ENCODE data around the gene SART3.

SART3 gene, protein sequence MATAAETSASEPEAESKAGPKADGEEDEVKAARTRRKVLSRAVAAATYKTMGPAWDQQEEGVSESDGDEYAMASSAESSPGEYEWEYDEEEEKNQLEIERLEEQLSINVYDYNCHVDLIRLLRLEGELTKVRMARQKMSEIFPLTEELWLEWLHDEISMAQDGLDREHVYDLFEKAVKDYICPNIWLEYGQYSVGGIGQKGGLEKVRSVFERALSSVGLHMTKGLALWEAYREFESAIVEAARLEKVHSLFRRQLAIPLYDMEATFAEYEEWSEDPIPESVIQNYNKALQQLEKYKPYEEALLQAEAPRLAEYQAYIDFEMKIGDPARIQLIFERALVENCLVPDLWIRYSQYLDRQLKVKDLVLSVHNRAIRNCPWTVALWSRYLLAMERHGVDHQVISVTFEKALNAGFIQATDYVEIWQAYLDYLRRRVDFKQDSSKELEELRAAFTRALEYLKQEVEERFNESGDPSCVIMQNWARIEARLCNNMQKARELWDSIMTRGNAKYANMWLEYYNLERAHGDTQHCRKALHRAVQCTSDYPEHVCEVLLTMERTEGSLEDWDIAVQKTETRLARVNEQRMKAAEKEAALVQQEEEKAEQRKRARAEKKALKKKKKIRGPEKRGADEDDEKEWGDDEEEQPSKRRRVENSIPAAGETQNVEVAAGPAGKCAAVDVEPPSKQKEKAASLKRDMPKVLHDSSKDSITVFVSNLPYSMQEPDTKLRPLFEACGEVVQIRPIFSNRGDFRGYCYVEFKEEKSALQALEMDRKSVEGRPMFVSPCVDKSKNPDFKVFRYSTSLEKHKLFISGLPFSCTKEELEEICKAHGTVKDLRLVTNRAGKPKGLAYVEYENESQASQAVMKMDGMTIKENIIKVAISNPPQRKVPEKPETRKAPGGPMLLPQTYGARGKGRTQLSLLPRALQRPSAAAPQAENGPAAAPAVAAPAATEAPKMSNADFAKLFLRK

DNA sequence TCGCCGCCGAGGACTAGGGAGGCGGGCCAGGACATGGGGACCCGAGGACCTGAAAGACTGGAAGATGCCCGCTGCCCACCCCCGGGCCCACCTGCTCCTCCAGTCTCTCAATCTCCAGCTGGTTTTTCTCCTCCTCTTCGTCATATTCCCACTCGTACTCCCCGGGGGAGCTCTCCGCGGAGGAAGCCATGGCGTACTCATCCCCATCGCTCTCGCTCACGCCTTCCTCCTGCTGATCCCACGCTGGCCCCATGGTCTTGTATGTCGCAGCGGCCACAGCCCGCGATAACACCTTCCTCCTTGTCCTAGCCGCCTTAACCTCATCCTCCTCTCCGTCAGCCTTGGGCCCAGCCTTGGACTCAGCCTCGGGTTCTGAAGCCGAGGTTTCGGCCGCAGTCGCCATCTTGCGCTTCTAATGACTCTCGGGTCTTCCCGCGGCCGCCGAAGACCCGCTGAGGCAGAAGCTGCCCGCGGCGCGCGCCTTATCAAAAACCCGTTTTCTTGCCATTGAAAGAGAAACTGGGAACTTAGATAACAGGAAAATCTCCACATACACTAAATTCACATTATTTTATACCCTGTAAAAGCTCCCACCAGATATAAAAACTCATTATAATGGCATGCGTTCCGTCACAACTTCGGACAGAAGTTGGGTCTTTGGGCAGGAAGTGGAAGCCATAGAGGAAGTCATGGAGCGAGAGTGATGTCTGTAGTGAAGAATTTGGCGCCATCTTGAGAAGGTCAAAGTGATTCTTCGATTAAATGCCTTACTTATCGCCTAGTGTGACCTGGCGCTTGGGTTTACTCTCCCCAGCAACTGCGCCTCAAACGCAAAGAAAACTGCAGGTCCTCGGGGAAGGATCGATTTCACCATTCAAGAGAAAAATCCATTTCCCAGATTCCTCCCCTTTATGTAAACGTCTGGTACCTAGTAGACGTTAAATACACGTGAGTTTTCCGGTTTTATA lies at the start of gene SART3:
Gene SART3 (minus strand): TSS at position 422 of the 968 bp plus-strand sequence. CDS start 19 bp downstream, at position 403.
- peak; percentile 91 for DNase-seq

DNA sequence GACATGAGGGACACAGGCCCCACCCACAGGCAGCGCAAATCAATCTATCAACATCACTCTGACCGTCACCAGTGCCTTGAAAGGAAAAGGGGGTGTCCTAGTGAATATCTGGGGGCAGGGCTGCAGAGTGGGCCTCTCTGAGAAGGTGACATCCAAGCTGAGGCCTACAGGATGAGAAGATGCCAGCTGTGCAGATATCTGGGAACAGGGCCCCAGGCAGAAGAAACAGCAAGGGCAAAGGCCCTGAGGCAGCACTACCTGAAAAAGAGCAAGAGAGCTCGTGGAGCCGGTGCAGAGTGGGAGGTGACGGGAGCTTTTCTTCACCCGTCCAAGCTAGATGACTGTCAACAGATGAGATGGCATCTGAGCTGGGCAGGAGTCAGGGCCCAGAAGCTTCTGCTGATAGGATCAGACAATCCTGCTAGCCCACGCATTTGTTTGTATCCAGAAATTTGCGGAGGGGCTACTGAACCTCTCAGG lies 49.4 kb upstream of the SART3 start:
- DNase-seq: no peak

DNA sequence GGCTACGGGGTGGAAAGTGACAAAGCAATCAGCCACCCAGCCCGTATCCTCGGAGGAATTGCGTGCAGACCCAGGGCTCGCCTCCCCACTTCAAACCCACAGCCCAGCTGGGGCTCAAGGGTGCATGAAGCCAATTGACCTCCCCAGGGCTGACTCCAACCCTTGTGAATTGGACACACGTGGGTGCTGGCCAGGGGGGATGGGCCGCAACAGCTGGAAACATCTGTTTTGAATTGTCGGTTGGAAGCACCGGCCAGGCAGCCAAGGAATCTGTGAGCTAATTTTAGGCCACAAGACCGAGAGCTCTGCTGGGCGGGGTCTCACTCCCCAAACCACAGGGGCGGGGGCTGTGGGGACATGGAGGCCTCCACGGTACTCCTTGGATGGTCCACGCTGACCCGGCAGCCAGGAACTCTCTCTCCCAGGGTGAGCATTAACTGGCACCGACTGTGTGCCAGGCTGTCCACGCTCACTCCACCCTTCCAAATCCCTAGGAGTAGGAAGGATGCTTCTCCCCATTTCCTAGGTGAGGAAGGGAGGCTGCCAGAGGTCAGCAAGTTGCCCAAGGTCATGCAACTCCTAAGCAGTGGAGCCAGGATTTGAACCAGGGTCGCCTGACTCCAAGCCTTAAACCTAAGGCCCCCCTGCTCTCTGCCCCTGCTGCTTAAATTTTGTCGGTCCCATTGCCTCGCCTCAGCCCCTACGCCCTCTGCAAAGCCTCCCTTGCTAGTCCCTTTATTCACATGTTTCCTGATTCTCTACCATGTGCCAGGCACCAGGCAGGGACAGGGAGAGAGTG lies 48.8 kb upstream of the SART3 start:
- DNase-seq: no peak

DNA sequence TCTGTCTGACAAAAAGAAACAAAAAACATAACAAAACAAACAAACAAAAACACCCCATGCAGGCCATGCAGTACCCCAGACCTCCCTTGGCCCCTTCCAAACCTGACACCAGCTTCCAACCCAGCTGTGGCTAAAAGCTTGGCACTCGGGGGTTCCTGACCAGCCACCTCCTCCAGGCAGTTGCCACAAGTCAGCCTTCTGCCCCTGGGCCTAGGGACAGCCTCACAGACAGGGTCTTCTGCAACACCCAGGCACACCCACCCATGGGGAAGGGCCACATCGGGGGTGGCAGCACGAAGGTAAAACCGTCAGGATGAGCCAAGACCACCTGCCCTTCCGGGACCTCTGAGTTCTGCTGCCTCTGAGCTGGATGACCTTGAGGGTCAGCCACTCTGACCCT lies 47.6 kb upstream of the SART3 start:
- DNase-seq: no peak

DNA sequence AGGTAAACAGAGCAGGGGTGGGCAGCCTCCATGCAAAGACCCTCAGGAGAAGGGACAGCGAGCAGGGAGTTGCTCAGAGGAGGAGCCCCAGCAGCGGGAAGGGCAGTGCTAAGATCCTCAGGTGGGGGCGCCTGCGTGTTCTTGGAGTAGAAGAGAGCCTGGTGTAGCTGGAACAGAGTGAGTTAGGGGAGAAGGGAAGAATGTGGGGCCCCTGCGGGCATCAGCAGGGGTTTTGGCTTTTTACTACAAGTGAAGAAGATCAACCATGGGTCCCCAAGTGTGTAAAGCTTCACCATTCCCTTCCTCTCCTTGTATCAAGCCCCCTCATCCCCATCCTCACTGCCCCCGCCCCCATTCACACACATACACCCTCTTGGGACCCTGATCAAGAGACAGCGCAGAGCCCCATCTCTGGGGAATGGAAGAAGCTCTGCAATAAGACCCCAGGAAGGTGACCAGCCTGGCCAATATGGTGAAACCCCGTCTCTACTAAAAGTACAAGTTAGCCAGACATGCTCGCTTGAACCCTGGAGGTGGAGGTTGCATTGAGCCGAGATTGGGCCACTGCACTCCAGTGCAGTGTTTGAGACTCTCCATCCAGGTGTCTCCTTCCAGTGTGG lies 47.1 kb upstream of the SART3 start:
- DNase-seq: no peak

DNA sequence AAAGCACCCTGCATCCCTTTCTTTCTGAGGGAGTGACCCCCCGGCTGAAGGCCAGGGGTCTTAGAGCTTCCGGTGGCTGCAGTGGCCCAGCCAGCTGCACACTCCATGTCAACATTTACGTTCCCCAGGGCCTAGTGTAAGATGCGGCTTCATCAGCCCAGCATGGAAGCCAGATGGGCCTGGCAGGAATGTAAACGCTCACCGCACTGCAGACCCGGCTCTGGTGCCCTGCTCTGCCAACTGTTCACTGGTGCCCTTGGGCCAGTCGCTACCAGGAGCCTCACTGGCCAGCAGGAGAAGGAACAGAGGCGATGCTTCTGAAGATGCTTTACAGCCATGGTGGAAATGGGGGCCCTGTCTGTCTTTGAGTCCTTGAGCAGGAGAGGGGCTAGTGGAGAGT lies 45.5 kb upstream of the SART3 start:
- no peak for DNase-seq

DNA sequence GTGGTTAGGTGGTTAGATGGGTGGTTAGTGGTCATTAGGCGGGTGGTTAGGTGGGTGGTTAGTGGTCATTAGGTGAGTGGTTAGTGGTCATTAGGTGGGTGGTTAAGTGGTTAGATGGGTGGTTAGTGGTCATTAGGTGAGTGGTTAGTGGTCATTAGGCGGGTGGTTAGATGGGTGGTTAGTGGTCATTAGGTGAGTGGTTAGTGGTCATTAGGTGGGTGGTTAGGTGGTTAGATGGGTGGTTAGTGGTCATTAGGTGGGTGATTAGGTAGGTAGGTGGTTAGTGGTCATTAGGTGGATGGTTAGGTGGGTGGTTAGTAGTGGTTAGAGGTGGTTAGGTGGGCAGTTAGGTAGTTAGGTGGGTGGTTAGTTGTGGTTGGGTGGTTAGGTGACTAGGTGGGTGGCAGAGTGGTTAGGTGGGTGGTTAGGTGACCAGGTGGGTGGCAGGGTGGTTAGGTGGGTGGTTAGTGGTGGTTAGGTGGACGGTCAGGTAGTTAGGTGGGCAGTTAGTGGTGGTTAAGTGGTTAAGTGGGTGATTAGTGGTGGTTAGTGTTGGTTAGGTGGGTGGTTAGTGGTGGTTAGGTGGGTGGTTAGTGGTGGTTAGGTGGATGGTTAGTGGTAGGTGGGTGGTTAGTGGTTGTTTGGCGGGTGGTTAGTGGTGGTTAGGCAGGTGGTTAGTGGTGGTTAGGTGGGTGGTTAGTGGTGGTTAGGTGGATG lies 44.9 kb upstream of the SART3 start:
- no peak for DNase-seq

DNA sequence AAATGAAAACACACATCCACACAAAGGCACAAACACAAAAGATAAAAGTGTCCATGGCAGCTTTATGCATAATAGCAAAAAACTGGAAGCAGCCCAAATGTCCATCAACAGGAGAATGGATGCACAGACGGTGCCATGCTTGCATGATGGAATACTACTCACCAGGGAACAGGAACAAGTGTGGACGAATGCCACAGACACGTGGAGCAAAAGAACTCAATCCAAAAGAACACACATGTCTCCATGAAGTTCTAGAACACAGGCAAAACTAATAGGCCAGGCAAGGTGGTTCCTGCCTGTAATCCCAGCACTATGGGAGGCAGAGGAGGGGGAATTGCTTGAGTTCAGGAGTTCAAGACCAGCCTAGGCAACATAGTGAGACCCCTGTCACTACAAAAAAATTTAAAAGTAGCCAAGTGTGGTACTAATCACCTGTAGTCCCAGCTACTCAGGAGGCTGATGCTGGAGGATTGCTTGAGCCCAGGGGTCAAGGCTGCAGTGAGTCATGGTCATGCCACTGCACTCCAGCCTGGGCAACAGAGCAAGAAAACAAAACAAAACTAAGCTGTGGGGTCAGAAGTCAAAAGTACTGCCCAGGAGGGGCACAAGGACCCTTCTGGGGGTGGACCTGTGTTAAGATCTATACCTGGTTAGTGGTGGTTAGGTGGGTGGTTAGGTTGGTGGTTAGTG lies 44.2 kb upstream of the SART3 start:
- DNase-seq: no peak

DNA sequence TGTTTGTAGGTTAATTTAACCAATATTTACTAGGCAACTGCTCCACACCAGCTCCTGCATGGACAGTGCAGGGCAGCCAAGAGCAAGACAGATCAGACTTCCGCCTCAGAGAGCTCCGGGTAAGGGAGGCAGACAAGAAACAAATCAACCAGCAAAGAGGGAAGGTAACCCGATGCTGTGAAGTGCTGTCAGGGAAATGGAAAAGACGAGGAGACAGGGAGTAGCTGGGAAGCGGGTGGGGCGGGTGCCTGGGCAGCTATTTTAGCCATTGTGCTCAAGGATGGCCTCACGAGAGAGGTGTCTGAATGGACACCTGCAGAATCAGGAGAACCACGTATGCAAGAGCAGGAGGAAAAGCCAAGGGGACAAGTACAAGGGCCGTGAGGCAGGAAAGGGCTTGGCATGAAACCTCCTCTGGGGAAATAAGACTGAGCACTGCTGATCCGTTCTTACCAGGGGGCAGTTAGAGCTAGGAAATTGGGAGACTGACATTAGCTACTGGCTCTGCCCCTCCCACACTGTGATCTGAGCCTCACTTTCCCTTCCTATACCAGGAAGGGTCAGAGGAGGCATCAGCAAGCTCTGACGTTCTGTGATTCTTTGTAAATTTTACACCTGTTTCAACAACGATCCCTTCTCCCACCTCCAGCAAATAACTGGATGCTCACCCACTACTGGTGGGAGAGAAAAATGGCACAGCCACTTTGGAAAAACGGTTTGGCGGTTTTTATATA lies 43.4 kb upstream of the SART3 start:
- DNase-seq: no peak

DNA sequence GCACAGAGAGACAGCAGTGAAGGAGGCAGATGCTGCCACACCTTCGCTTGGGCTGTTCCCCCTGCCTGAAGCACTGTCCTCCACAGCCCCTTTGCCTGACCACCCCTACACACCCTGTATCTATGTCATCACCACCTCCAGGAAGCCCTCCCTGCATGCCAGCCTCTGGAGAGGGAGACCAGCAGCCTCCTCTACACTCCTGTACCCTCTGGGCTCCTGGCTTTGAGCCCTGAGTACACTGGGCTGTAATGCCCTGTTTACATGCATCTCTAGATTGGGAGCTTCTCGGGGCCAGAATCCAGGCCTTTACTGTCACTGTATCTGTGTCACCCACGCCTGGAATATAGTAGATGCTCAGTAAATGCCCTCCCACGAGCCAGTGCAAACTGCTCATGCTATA lies 42.8 kb upstream of the SART3 start:
- no peak for DNase-seq

DNA sequence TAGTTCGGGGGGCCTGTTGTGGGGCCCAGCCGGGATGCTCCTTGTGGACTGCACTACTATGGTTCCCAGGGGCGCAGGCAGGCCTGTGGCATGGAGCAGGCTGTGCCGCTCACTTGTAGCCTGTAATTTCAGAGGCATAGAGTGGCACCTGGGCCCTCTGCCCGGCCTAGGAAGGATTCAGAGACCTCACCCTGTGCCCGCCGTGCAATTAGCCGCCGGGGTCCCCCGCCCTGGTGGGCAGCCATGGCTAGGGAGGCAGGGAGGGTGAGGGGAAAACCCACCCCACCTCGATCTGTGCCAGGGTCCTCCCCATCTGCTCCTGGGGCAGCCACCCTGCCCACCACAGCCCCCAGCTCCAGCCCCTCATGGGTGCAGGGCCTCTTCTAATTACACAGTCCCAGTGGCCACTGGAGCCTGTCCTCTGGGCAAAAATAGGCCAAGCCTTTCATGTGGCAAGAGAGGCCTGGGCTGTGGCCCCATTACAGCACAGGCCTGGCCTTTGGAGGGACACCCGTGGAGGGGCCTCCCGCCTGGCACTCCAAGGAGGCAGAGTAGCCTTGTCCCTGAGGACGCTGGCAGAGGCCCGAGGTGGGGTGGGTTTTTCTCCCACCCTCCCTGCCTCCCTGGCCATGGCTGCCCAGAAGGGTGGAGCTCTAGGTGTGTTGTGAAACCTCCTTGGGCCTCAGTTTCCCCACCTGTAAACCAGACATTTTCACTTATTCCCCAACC lies 42.2 kb upstream of the SART3 start:
- no peak for DNase-seq

DNA sequence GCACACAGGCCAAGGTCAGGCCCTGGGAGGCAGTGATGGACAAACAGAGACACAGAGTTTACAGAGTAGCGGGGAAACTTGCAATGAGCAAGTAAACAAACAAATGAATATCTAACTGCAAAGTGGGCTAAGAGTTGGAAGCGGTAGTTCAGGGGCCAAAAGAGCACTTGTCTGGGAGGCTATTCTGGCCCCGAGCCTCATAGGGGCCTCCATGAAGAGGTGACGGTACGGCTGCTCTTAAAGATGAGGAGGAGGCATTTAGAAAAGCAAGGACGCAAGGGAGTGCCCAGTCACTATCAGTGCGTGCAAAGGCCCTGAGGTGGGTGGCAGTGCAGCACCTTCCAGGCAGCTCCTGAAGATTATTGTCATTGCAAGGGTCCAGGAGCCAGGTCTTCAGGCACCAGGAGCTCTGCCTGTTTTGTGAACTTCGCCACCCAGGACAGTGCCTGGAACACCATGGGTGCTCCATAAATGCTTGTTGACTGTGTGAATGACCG lies 41.3 kb upstream of the SART3 start:
- no peak for DNase-seq

DNA sequence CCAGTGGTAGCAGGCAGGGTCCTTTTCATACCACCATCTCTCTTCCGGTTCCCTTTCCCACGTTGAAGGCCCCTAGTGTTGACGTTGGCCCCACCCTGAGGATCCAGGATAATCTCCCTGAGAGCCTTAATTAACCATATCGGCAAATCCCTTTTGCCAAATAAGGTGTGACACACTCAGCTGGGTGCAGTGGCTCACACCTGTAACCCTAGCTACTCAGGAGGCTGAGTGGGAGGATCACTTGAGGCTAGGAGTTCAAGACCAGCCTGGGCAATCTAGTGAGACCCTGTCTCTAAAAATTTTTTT lies 39.7 kb upstream of the SART3 start:
- no peak for DNase-seq

DNA sequence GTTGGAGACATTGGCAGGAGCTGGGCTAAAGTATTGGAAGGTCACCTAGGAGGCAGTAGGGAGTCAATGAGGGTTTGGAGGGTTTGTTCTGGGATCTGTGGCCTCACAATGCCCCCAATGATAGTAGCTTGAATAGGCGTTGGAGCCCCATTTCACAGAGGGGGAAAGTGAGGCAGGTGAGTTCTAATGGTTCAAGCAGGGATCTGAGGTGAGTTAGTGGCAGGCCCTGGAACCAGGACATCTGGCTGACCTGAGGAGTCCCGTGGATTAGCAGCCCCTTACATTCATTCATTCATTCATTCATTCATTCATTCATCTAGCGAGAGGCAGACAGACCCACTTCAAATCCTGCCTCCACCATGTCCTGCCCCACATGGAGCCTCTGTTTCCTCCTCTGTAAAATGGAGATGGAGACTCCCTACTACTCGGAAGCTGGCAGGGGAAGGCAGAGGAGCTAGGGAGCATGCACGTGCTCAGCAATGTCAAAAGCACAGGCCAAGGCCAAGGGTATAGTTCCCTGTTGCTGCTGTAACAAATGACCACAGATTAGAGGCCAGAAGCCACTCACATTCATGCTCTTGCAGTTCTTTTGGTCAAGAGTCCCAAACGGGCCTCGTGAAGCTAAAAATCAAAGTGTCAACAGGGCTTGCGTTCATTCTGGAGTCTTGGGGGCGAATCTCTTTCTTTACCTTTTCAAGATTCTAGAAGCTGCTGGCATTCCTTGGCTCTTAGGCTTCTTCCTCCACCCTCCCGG lies 39.2 kb upstream of the SART3 start:
- no peak for DNase-seq

DNA sequence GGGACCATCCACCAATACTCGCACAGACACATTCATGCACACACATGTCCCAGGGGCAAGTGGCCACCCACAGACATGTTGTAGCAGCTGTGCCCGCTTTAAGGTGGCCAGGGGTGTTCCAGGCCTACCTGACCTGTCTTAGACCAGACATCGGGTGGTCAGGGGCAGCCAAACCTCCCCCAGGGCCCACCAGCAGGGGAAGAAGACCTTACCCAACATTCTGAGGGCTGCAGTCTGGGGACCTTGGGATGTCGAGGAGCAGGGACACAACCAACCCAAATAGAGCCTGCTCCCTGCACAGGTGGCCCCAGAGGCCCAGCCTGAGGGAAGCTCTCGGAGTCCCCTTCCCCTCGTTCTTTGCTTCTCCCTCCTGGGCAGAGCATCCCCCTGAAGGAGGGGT lies 38.6 kb upstream of the SART3 start:
- DNase-seq: no peak

DNA sequence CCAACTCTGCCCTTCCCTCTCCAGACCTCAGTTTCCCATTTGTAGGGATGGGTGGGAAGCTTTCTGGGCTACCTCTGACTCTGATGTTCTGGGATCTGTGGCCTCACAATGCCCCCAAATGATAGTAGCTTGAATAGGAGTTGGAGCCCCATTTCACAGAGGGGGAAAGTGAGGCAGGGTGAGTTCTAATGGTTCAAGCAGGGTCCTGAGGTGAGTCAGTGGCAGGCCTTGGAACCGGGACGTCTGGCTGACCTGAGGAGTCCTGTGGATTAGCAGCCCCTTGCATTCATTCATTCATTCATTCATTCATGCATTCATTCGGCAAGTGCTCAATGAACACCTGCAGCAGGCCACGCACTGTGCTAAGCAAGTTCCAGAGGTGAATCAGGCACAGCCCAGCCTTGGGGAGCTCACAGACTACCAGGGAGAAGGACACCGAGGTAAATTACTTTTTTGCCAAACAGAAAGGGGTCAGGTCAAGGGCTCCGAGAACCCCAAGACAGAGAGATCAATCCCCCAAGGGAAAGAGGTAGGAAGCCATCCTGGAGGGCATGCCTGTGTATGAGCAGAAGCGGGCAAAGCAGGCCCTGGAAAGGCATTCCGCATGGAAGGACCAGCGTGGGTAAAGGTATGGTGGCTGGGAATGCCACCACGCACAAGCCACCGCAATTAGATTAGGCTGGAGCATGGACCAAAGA lies 37.7 kb upstream of the SART3 start:
- no peak for DNase-seq

Data from CD4-positive, alpha-beta T cell treated with Interleukin-10 for 1 hour (primary cell).